Karpas-422 (cell line): Measurements from ENCODE around the gene ZNF224. TPM values are rescaled to one million over a fixed set of nuclear protein-coding genes. Genes with fewer than 3 reads are reported as not detected.
"Not testable (repeated sequence)": the region's sequence is repeated elsewhere in the genome, so short reads cannot be mapped to it uniquely, and the experiment has no call there.

Experiments used
- DNase-seq: peaks from one replicate; pipeline ENCODE4 v3.0.0-alpha.2; 2015
- H2AFZ ChIP-seq: fragments of 200-600 bp; sonication (generic); 2 replicates; pipeline ENCODE4 v1.6.1; 2014; ENCODE audit warnings: antibody characterized with exemption, low read length, mixed read lengths
- H3K27ac ChIP-seq: fragments of 200-600 bp; sonication (generic); 2 replicates; pipeline ENCODE4 v1.5.1; 2014; ENCODE audit warnings: mild to moderate bottlenecking, low read length, moderate library complexity
- H3K27me3 ChIP-seq: fragments of 200-600 bp; sonication (generic); 2 replicates; pipeline ENCODE4 v1.6.1; 2014; ENCODE audit warnings: low read length, mixed read lengths
- H3K36me3 ChIP-seq: fragments of 200-600 bp; sonication (generic); 2 replicates; pipeline ENCODE4 v1.6.1; 2014; ENCODE audit warnings: low read length, mixed read lengths; ENCODE audit not compliant: insufficient read depth
- H3K4me1 ChIP-seq: fragments of 200-600 bp; sonication (generic); 2 replicates; pipeline ENCODE4 v1.6.1; 2014; ENCODE audit warnings: mild to moderate bottlenecking, low read length, mixed read lengths
- H3K4me2 ChIP-seq: fragments of 200-600 bp; sonication (generic); 2 replicates; pipeline ENCODE4 v1.6.1; 2014; ENCODE audit warnings: low read length, low read depth, mild to moderate bottlenecking; ENCODE audit not compliant: poor library complexity, severe bottlenecking
- H3K4me3 ChIP-seq: fragments of 200-600 bp; sonication (generic); 2 replicates; pipeline ENCODE4 v1.5.1; 2014; ENCODE audit warnings: mild to moderate bottlenecking, antibody characterized with exemption, low read length, mixed read lengths
- H3K79me2 ChIP-seq: fragments of 200-600 bp; sonication (generic); 2 replicates; pipeline ENCODE4 v1.6.1; 2014; ENCODE audit warnings: mild to moderate bottlenecking, low read length, mixed read lengths
- H3K9ac ChIP-seq: fragments of 200-600 bp; sonication (generic); 2 replicates; pipeline ENCODE4 v1.6.0; 2014; ENCODE audit warnings: low read length
- H3K9me2 ChIP-seq: fragments of 200-600 bp; sonication (generic), shearing (Covaris generic); replicated peaks from 2 replicates; pipeline ENCODE4 v1.6.0; 2014; ENCODE audit warnings: mild to moderate bottlenecking, low read length, moderate library complexity; ENCODE audit not compliant: insufficient read depth
- H3K9me3 ChIP-seq: fragments of 300-700, 200-600 bp; sonication (generic); 2 replicates; pipeline ENCODE4 v1.6.1; 2014; ENCODE audit warnings: low read length, mixed read lengths
- H4K20me1 ChIP-seq: fragments of 200-600 bp; sonication (generic); 2 replicates; pipeline ENCODE4 v1.6.1; 2014; ENCODE audit warnings: mild to moderate bottlenecking, antibody characterized with exemption, low read length, low read depth; ENCODE audit not compliant: insufficient read depth
- total RNA-seq: library from RNA; depleted of rRNA; stranded (reverse); fragments of >200 nt; shearing (Covaris generic); gene quantifications from 2 replicates; pipeline ENCODE4 v1.2.3, GENCODE V29; 2014; ENCODE audit warnings: low replicate concordance

The ZNF224 gene
- total RNA-seq, 1 experiment from 2014 or later, result 56.1 TPM

DNA sequence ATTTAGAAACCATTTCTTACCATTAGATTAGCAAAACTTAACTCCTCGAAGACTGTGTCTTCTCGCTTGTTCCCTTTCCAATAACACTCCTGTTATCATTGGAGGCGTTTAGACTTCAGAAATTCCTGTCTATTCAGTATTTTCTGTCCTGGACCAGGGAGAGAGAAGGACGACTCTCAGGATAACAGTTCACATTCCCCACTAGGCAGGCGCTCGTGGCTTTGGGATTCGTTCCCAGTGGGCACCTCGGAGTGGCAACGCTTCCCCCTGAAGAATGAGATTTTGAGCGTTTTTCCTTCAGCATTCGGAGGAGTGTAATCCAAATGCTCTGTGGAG lies 18.6 kb downstream of the ZNF224 start:
- peak; percentile 42 for DNase-seq
- peak overlapping the region; percentile 77 for H3K9ac ChIP-seq
- H3K9me3 ChIP-seq, result peaks cover 24% of the 10 kb centered on the region
- peaks cover 14% of the 10 kb centered on the region for H3K36me3 ChIP-seq
- H3K9me2 ChIP-seq, result no peaks in the 10 kb centered on the region
- H3K27me3 ChIP-seq, result no peaks in the 10 kb centered on the region
- peaks cover 14% of the 10 kb centered on the region for H3K4me1 ChIP-seq
- H3K79me2 ChIP-seq, result peaks cover 16% of the 10 kb centered on the region
- H3K4me3 ChIP-seq, result peak overlapping the region; percentile 79
- H3K4me2 ChIP-seq, result peak overlapping the region; percentile 80
- no peak overlapping the region for H3K27ac ChIP-seq
- H2AFZ ChIP-seq, result peak overlapping the region; percentile 41
- no peaks in the 10 kb centered on the region for H4K20me1 ChIP-seq

DNA sequence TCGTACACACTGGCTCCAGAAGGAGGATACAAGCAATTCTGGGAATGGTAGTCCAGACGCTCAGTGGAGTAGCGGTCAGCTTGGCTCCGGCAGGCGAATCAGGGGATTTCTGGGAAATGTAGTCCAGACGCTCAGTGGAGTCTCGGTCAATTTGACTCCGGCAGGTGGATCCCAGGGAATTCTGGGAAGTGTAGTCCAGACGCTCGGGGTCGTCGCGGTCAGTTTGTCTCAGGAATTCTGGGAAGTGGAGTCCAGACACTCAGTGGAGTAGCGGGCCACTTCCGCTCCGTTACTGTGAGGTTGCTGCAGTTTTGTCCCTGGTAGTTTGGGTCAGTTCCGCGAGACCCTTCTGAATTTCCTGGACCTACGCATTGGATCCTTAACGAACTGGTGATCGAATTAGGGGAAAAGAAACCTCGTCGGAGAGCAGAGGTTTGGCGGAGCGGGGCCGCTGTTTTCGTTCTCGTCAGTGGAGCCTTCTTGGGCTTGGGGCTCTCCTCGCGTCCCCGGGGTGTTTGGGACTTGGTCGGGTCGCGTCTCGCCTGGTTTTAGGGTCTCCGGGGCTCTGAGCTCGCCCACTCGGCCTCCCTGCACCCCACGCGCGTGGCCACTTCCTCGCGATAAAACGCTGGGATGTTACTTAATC lies 19.1 kb downstream of the ZNF224 start, which contains the start of gene ZNF225:
Gene ZNF225, plus strand, starts transcription at position 262 of the 646 bp plus-strand sequence. CDS start 2,429 bp downstream, outside the sequence.
- Histone ChIP-seq H3K79me2 (peaks cover 16% of the 10 kb centered on the region), H3K9ac (peak within 1 kb of the TSS; percentile 77), H3K36me3 (peaks cover 10% of the 10 kb centered on the region), H3K9me3 (peaks cover 19% of the 10 kb centered on the region), H2AFZ (peak within 1 kb of the TSS; percentile 49), H3K27ac (no peak within 1 kb of the TSS), H3K4me1 (peaks cover 14% of the 10 kb centered on the region), H3K4me3 (peak within 1 kb of the TSS; percentile 79), H3K27me3 (no peaks in the 10 kb centered on the region), H3K4me2 (peak within 1 kb of the TSS; percentile 80), H3K9me2 (no peaks in the 10 kb centered on the region), H4K20me1 (no peaks in the 10 kb centered on the region)
- DNase-seq, result peak; percentile 96

DNA sequence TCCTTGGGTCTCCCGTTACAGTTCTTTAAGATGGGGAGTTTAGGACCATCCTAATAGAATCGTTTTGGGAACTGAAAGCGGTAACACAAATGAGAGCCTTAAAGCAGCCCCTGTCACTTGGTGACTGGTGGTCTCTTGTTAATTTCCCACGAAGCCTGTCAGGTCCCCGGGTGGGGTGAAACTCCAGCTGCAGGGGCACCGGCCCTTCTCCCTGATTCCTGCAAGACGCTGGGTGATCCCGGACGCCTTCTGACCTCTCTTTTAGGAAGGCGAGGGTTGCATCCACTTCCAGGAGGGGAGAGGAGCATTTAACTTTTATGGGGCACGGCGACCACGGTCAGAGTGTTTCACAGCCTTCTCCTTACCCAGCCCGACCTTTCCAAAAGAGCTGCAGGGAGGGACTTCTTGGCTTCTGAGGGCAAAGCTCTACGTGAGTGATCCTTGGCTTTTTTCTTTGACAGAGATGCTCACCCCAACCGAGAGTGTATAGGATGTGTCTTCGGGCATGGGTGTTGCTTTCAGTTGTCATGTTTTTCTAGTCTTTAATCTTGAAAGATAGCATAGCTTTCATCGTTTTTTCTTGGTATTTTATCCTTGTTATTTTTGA lies 19.7 kb downstream of the ZNF224 start:
- Histone ChIP-seq H3K4me3 (peak overlapping the region; percentile 79), H3K4me2 (peak overlapping the region; percentile 80), H3K9me2 (no peaks in the 10 kb centered on the region), H3K27me3 (no peaks in the 10 kb centered on the region), H2AFZ (peak overlapping the region; percentile 49), H3K4me1 (peaks cover 14% of the 10 kb centered on the region), H3K27ac (no peak overlapping the region), H3K36me3 (peaks cover 7% of the 10 kb centered on the region), H4K20me1 (no peaks in the 10 kb centered on the region), H3K9me3 (peaks cover 14% of the 10 kb centered on the region), H3K79me2 (peaks cover 16% of the 10 kb centered on the region), H3K9ac (peak overlapping the region; percentile 77)
- DNase-seq, result peak; percentile 49

DNA sequence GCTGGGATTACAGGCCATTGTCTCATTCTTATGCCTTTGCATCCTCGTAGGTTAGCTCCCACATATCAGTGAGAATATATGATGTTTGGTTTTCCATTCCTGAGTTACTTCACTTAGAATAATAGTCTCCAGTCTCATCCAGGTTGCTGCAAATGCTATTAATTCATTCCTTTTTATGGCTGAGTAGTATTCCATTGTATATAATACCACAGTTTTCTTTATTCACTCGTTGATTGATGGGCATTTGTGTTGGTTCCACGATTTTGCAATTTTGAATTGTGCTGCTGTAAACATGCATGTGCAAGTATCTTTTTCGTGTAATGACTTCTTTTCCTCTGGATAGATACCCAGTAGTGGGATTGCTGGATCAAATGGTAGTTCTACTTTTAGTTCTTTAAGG lies 27.0 kb downstream of the ZNF224 start:
- H3K79me2 ChIP-seq, H3K4me2 ChIP-seq, H3K9me2 ChIP-seq, H3K4me1 ChIP-seq, DNase-seq, H2AFZ ChIP-seq, H3K9ac ChIP-seq, H4K20me1 ChIP-seq, H3K27me3 ChIP-seq, H3K9me3 ChIP-seq, H3K27ac ChIP-seq, H3K4me3 ChIP-seq: not testable (repeated sequence)
- H3K36me3 ChIP-seq, result peaks cover 63% of the 10 kb centered on the region

DNA sequence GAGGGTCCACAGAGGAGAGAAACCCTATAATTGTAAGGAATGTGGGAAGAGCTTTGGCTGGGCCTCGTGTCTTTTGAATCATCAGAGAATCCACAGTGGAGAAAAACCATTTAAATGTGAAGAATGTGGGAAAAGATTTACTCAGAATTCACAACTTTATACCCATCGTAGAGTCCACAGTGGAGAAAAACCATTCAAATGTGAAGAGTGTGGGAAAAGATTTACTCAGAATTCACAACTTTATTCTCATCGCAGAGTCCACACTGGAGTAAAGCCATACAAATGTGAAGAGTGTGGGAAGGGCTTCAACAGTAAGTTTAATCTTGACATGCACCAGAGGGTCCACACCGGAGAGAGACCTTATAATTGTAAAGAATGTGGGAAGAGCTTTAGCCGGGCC lies 37.8 kb downstream of the ZNF224 start:
- Histone ChIP-seq H2AFZ (no peak overlapping the region), H3K9ac (no peak overlapping the region), H3K79me2 (no peaks in the 10 kb centered on the region), H3K4me2 (no peak overlapping the region), H3K4me3 (no peak overlapping the region), H3K9me3 (peaks cover 35% of the 10 kb centered on the region), H3K36me3 (peaks cover 43% of the 10 kb centered on the region), H3K4me1 (no peaks in the 10 kb centered on the region), H3K27me3 (no peaks in the 10 kb centered on the region), H3K9me2 (no peaks in the 10 kb centered on the region), H4K20me1 (no peaks in the 10 kb centered on the region), H3K27ac (no peak overlapping the region)
- DNase-seq, result no peak

DNA sequence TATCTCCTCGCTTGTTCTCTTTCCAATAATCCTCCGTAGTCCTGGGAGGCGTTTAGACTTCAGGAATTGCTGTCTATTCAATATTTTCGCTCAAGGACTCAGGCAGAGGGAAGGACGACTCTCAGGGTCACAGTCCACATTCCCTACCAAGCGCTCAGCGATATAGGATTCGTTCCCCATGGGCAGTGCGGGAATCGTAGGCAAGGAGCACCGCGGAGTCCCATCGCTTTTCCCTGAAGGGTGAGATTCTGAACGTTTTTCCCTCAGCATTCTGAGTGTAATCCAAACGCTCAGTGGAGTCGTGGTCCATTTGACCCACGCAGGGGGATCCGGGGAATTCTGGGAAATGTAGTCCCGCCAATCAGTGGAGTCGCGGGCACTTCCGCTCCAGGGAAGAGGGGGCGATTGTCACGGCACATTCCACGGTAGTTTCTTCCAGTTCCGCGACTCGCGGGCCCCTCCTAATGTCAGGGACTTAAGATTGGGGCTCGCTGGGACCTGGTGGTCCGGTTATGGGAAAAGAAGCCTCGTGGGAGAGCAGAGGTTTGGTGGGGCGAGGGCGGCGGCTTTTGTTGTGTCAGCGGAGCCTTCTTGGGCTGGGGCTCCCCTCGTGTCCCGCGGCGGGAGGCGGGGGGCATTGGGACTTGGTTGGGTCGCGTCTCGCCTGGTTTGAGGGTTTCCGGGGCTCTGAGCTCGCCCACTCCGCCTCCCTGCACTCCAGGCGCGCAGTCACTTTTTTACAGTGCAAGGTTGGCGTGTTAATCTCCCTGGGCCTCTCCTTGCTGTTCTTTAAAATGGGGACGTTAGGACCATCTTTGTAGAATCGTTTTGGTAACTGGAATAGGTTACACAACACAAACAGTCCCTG lies 47.3 kb downstream of the ZNF224 start, which contains the start of gene ZNF234:
Gene ZNF234, plus strand, starts transcription at position 364 of the 868 bp plus-strand sequence. CDS start 3,079 bp downstream, outside the sequence.
- no peaks in the 10 kb centered on the region for H3K9me2 ChIP-seq
- no peak within 1 kb of the TSS for H3K27ac ChIP-seq
- H4K20me1 ChIP-seq, result no peaks in the 10 kb centered on the region
- peak within 1 kb of the TSS; percentile 96 for H2AFZ ChIP-seq
- DNase-seq, result peak; percentile 77
- no peaks in the 10 kb centered on the region; the same call in 1 of the 2 replicates for H3K79me2 ChIP-seq
- H3K4me2 ChIP-seq, result peak within 1 kb of the TSS; percentile 56
- no peaks in the 10 kb centered on the region for H3K27me3 ChIP-seq
- H3K4me3 ChIP-seq, result peak within 1 kb of the TSS; percentile 71
- H3K36me3 ChIP-seq, result no peaks in the 10 kb centered on the region; the same call in 1 of the 2 replicates
- H3K4me1 ChIP-seq, result peaks cover 6% of the 10 kb centered on the region; the same call in 1 of the 2 replicates
- H3K9ac ChIP-seq, result peak within 1 kb of the TSS; percentile 69
- no peaks in the 10 kb centered on the region for H3K9me3 ChIP-seq

DNA sequence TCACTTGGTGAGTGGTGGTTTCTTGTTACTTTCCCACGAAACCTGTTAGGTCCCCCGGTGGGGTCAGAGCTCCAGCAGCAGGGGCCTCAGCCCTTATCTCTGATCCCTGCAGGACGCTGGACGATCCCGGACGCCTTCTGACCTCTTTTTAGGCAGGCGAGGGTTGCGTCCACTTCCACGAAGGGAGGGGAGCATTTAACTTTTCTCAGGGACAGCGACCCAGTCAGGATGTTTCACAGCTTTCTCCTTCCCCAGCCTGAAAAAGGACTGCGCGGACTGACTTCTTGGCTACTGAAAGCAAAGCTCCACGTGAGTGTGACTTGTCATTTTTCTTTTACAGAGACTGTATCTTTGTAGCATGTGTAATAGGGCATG lies 47.9 kb downstream of the ZNF224 start:
- H3K79me2 ChIP-seq, result no peaks in the 10 kb centered on the region; the same call in 1 of the 2 replicates
- H2AFZ ChIP-seq, result 0 out of 2 replicates have a peak overlapping the region, but pooled peaks have one; percentile 96
- H3K4me3 ChIP-seq, result peak overlapping the region; percentile 71
- no peak for DNase-seq
- no peak overlapping the region for H3K27ac ChIP-seq
- H3K9me2 ChIP-seq, result no peaks in the 10 kb centered on the region
- no peaks in the 10 kb centered on the region for H3K27me3 ChIP-seq
- H4K20me1 ChIP-seq, result no peaks in the 10 kb centered on the region
- H3K9ac ChIP-seq, result peak overlapping the region; percentile 69
- H3K4me1 ChIP-seq, result peaks cover 6% of the 10 kb centered on the region; the same call in 1 of the 2 replicates
- H3K9me3 ChIP-seq, result no peaks in the 10 kb centered on the region
- H3K36me3 ChIP-seq, result no peaks in the 10 kb centered on the region; the same call in 1 of the 2 replicates
- peak overlapping the region; percentile 56 for H3K4me2 ChIP-seq

DNA sequence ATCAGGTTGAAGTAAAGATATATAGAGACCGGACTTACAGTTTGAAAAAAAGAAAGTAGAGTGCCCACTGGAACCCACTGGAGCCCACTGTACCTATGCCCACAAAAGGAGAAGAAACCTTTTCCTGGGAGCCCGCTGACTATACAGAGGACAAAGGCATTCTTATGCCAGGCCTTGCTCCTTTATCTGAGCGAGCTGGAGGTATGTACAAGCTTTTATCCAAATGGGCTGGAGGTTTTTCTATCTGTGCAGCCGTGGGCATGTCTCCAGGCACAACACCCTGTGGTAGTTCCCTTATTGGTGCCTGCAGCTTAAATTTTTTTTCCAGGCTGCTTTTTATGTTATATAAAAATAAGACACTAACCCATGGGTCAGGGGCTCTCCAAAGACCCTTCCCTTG lies 55.6 kb downstream of the ZNF224 start:
- Histone ChIP-seq H3K4me3 (no peak overlapping the region), H3K9me2 (no peaks in the 10 kb centered on the region), H4K20me1 (no peaks in the 10 kb centered on the region), H3K27ac (no peak overlapping the region), H3K4me1 (no peaks in the 10 kb centered on the region), H2AFZ (no peak overlapping the region), H3K9ac (no peak overlapping the region), H3K36me3 (peaks cover 12% of the 10 kb centered on the region), H3K9me3 (no peaks in the 10 kb centered on the region), H3K27me3 (no peaks in the 10 kb centered on the region), H3K4me2 (no peak overlapping the region), H3K79me2 (no peaks in the 10 kb centered on the region)
- no peak for DNase-seq
